AG10803 (cell line): Measurements from ENCODE around the gene DHRS7B.
A peak's percentile ranks its signal among the peaks of the same experiment; 100 is the strongest.
"Not testable (repeated sequence)": the region's sequence is repeated elsewhere in the genome, so short reads cannot be mapped to it uniquely, and the experiment has no call there.

Experiments
- DNase-seq: peaks from one replicate; pipeline ENCODE4 v3.0.0; 2010; ENCODE audit warnings: low read depth
- H3K4me3 ChIP-seq: 2 replicates; pipeline ENCODE4 v1.5.1; 2011; ENCODE audit warnings: mild to moderate bottlenecking, low read length, control low read depth
- TF ChIP-seq, protein P1 (sequence below): conservative IDR thresholded peaks from 2 replicates; pipeline ENCODE4 v1.5.1; 2011; ENCODE audit warnings: mild to moderate bottlenecking, low read length, control low read depth, inconsistent platforms

DHRS7B gene

DNA sequence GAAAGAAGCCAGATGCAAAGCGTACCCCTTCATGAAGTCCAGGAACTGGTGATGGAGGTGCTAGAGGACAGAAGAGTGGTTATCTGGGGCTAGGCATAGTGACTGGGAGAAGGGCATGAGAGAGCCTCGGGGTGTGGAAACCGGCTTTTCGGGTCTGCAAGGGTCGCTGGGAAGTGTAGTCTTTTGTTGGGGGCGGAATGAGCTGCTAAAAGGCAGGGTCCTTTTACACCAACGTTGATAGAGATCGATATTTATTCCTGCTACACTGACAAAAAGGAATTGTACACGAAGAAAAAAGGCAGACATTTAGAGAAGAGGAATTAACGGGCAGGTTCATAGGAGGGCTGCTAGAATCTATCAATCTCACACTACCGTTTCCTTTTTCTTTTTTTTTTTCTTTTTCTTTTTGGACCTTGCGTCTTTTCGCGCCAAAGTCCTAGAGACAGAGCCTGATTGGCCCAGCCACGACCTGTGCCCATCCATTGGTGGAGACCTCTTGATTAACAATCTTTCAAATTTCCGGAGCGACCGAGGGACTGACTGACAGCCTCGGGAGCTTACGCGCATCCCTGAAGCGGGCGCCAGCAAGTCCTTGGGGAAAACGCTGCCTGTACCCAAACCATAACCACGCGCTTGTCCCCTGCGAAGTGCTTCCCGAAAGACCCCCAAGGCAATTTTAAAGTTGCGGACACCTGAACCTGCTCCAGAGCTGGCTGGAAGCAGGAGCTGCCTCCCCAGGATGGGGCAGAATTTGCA is 27.7 kb upstream of the DHRS7B start:
- TF ChIP-seq, protein P1, sequence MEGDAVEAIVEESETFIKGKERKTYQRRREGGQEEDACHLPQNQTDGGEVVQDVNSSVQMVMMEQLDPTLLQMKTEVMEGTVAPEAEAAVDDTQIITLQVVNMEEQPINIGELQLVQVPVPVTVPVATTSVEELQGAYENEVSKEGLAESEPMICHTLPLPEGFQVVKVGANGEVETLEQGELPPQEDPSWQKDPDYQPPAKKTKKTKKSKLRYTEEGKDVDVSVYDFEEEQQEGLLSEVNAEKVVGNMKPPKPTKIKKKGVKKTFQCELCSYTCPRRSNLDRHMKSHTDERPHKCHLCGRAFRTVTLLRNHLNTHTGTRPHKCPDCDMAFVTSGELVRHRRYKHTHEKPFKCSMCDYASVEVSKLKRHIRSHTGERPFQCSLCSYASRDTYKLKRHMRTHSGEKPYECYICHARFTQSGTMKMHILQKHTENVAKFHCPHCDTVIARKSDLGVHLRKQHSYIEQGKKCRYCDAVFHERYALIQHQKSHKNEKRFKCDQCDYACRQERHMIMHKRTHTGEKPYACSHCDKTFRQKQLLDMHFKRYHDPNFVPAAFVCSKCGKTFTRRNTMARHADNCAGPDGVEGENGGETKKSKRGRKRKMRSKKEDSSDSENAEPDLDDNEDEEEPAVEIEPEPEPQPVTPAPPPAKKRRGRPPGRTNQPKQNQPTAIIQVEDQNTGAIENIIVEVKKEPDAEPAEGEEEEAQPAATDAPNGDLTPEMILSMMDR: no peak
- DNase-seq: peak; percentile 48

DNA sequence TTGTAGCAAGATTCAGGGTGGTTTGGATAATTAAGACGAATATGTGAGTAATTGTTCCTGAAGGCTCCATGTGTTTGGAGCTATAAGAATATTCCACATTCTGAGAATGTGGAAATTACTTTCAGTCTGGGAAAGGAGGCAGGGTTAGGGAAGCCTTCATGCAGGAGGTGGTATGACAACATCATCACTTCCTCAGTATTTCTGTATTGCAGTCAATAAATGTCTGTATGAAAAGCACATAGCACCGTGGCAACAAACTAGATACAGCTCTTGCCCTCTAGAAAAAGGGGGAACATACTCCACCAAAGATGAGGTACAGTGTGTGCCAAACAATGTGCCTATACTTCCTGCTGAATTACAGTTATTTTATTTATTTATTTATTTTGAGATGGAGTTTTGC is 26.1 kb upstream of the DHRS7B start:
- H3K4me3 ChIP-seq: no peak overlapping the region
- TF ChIP-seq, protein P1: no peak
- no peak for DNase-seq

More for the DNA sequence above, 27.7 kb upstream of the DHRS7B start:
- H3K4me3 ChIP-seq: peak overlapping the region; percentile 72

DNA sequence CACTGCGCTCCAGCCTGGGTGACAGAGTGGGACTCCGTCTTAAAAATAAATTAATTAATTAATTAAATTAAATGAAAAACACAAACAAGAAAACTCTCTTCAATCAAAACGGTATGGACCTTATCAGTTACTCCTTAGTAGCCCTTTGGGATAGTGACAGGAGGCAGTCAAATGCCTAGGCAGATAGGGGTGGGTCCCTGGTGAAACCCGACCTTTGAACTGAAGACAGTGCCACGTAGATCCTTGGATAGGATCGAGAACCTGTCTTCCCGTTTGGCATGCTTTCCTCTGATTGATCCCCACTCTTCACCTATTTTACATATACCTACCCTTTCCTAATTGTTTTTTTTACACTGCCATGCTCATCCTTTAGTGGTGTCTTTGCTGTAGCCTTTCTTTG is 22.2 kb upstream of the DHRS7B start:
- no peak overlapping the region for H3K4me3 ChIP-seq
- DNase-seq: no peak
- TF ChIP-seq, protein P1: no peak

DNA sequence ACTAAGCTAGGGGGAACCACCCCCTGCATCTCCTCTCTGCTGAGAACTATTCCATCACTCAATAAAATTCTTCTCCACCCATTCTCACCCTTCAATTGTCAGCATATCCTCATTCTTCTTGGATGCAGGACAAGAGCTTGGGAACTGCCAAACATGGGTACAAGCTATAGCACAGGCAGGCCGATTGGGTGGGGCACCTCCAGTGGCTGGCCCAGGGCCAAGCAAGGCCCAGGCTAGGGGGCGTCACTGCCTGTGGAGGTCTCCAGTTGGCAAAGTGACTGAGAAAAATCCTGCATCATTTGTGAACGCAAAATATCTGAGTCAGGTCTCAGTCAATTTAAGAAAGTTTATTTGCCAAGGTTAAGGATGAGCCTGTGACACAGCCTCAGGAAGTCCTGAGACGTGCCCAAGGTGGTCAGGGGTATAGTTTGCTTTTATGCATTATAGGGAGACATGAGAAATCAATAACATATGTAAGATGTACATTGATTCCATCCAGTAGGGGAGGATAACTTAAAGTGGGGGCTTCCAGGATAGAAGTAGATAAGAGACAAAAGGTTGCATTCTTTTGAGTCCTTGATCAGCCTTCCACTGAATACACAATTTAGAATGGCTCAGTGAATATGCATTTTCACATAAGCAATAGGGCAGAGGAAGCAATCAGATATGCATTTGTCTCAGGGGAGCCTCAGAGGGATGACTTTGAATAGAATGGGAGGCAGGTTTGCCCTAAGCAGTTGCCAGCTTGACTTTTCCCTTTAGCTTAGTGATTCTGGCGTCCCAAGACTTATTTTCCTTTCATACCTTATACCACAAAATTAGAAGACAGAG is 21.5 kb upstream of the DHRS7B start:
- TF ChIP-seq, protein P1: no peak

DNA sequence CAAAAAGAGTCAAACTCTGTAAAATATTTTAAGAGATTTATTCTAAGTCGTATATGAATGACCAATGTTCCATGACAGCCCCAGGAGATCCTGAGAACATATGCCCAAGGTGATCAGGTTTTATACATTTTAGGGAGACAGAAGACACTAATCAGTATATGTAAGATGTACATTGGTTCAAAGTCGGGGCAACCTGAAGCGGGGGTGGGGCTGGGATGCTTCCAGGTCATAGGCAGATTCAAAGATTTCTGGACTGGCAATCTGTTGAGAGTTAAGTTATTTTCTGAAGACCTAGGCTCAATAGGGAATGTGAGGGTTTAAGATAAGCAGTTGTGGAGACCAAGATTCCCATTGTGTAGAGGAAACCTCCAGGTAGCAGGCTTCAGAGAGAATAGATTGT is 20.4 kb upstream of the DHRS7B start:
- DNase-seq: no peak
- TF ChIP-seq, protein P1: no peak

More for the DNA sequence above, 21.5 kb upstream of the DHRS7B start:
- no peak for DNase-seq
- no peak overlapping the region for H3K4me3 ChIP-seq

DNA sequence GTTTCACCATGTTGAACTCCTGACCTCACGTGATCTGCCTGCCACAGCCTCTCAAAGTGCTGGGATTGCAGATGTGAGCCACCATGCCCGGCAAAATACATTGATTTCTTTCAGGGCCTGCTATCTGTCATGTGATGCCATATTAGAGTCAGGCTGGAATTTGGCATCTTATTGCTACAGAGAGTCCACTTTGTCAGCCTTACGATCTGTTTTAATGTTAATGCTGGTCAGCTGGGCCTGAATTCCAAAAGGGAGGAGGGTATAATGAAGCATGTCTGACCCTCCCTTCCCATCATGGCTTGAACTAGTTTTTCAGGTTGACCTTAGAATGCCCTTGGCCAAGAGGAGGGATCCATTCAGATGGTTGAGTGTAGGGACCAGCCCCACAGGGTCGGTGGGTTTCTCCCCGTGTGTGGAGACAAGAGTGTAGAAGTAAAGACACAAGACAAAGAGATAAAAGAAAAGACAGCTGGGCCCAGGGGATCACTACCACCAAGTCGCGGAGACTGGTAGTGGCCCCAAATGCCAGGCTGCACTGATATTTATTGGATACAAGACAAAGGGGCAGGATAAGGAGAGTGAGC is 19.6 kb upstream of the DHRS7B start:
- not testable (repeated sequence) for H3K4me3 ChIP-seq, DNase-seq

More for the DNA sequence above, 20.4 kb upstream of the DHRS7B start:
- H3K4me3 ChIP-seq: no peak overlapping the region

DNA sequence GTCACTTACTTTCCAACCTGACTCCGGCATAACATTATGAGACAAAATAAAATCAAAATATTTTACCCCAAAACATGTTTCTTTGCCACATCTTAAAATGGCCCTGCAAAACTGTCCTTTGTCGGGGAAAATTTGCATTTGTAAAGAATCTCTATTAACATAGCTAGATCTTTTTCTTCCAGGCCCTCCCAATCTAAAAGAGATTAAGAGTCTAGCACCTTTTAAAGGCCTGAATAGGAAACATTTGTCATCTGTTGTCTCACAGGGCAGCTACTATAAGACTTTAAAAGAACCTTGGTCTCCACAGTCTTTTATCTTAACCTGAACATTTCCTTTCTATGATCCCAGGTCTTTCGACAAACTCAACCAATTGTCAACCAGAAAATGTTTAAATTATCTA is 18.1 kb upstream of the DHRS7B start:
- TF ChIP-seq, protein P1: no peak
- DNase-seq: no peak
- H3K4me3 ChIP-seq: no peak overlapping the region
